GM18867 (cell line): ENCODE results near the gene RIMBP2.
"Not testable (repeated sequence)": the region's sequence is repeated elsewhere in the genome, so short reads cannot be mapped to it uniquely, and the experiment has no call there.

Experiments
- ATAC-seq: cut with Tn5 transposase; IDR thresholded peaks from one replicate; pipeline ENCODE4 v1.9.1; 2021; ENCODE audit warnings: mild to moderate bottlenecking, moderate library complexity; ENCODE audit not compliant: unreplicated experiment

RIMBP2 gene

DNA sequence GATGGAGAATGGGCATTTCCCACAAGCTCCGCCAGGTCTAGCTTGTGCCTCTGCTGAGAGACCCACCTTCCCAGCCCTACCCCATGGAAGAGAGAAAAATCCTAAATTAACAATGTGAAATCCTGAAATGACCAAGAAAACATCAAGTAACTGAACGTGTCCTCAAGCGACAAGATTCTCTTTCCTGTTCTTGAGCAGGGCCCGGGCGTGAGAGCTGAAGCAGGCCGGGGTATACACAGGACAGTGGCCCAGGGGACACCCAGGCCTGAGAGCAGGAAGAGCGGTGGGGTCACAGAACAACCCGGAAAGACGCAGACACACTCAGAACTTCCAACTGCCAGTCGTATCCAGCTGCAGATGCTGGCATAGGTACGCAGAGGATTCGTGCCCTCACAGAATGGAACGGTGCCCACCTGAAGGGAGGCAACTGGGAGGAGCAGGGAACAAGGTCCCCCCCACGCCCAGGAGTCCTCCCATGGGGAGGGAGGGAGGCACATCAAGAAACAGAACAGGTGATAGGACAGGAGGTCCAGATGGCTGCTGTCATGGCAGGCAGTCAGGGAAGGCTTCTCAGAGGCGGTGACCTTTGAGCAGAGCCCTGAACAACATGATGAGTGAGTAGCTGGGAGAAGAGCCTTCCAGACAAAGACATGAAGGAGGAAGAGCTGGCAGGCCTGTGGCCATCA is 9.1 kb downstream of the RIMBP2 start:
- no peak for ATAC-seq

DNA sequence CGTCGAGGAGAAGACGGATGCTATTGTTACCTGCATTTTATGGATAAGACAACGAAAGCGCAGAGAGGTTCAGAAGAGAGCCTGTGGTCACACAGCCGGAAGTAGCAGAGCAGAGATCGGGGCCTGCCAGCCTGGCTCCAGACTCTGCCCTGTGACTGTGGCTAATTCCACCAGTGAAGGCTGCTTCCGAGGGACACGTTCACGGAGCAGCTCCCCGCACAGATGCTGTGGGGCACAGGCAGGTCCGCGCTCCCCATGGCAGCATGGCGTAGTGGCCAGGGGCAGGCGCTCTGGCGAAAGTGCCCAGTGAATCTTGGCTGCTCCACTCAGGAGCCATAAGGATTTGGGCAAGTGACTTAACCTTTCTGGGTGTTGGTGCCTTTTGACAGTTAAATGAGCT is 9.8 kb downstream of the RIMBP2 start:
- ATAC-seq: no peak

DNA sequence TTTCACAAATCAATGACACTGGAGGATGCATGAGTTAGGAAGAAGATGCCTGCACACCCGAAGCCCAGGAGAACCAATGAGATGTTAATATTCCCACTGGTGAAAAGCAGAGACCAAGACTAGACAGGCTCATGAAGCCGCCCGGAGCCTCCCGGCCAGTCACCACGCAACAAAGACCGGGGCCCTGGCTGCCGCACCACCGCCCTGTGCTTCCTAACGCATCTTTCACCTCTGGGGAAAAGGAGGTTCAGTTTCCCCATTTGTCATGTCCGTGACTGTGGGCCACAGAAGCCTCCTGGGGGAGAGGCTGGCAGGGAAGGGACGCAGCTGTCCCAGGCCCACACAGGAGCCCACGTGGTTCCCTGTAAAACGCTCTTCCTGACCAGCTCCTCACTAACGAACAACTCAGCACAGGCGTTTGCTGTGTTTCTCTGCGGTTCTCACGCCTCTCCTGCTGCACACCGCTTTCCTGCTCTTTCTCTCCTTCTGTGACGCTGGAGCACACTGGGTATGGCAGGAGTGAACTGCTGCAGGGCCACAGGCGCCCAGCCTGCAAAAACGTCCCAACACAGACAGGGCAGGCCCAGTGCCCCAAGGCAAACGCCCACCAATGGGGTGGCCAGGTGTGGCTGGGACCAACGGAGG is 10.8 kb downstream of the RIMBP2 start:
- no peak for ATAC-seq

DNA sequence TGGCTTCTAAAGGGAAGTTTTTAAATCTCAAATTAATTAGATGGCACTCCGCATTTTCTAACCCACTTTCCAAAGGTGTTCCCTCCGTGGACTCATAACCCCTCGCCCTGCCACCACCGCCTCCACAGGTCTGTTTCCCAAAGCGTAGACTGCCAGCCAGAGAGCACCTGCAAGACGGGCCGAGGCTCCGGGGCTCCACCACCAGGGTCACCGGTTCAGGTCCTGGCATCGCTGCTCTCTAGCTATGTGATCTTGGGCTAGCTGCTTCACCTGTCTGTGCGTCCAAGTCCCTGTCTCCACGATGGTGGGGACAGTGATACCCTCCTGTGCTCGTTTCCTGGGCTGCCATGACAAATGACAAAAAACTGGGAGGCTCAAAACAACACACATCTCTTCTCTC is 11.5 kb downstream of the RIMBP2 start:
- no peak for ATAC-seq

DNA sequence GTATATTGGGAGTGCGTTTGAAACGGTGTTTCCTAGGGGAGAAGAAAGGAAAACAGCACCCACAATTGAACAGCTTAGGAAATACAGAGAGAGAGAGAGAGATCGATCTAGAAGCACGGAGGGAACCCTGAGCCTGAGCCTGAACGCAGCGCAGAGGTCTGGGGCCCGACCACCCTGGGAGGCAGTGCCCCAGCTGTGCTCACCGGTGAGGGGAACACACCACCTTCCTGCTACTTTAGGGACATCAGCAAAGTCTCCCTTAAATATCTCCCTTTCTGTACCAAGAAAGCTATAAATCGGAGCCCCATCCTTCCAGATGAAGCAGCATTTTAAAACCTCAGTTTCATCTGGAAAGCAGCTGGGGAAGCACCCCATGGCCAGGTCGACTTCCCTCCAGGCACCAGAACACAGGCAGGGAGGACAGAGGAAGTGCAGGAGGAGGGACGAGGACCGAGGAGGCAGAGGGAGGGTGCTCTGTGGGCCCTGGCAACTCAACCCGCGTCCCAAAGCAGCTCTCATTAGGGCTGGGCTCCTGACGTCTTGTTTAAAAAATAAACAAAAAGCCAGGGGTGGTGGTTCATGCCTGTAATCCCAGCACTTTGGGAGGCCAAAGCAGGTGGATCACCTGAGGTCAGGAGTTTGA is 12.2 kb downstream of the RIMBP2 start:
- ATAC-seq: no peak

DNA sequence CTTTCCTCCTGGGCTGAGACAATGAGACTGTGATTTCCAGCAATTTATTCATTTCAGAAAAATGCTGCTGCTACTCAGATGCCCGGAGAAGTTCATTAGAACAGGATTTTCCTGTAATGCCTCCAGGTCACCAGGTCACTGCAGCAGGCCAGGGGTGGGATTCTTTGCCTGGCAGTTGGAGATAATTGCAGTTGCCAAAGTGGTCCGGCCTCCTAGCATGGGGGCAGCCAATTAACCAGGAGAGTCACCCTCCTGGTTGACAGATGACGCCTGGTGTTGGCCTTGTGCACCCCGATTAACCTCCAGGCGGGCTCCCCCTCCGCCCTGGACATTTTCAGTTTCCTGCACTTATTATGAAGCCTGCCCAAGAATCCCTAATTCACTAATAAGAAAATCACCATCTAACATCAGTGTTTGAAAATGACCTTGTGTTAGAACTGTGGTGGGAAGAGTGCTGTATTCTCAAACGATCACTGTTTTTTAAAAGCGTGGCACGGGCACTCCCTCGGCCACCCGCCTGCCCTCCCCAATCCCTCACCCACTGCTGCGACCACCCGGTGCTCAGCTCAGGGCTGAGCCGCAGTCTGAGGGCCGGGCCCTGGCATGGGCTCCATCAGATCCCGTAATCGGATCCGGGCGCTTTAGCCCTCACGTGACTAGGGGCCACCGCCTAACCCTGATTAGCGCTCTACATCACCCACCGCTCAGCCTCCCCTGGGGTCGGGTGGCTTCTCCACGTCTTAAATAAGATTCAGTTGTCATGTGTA is 12.9 kb downstream of the RIMBP2 start:
- ATAC-seq: no peak

DNA sequence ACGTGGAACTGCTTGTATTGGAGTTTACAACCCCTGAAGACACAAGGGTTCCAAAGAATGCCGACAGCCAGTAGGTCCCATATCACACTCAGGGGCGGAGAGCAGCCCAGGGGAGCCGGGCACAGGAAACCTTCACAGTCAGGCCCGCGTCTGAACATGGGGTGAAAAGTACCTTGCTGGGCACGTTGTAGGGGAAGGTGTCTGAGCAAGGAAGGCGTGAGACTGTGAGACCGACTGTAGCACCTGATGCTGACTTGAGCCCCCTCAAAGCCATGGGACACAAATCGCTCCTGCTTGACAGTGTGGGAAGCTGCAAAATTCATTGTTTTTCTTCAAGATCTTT is 14.7 kb downstream of the RIMBP2 start:
- no peak for ATAC-seq

DNA sequence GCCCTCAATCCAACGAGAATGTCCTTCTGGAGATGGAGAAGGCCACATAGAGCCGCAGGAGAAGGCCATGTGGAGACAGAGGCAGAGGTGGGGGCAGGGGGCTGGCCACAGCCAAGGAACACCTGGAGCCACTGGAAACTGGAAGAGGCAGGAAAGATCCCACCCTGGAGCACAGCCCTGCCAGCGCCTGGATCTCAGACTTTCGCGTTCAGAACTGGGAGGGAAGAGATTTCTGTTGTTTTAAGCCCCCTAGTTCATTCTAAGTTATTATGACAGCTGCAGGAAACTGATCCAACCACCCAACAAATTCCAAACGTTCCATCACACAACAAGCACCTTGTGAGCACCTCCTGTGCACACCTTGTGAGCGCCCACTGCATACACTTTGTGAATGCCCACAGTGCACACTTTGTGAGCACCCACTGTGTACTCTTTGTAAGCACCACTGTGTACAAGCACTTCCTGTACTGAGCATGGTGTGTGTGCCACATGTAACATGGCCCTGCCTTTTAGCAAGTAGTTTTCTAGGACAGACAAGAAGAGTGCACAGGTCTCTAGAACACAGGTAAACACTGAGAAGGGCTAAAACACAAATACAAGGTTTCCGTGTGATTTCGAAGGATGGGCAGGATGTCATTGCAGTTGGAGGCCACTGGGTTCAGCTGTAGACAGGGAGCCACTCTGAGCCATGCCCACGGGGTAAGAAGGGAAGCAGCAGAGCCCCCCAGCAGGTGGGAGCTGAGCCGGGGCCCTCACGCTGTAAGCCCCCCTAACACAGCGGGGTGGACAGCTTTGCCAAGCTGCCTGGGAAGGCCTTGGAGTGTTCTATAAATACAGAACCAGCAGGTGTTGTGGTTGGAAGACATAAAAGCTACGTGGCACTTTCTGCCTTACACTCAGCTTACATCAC is 15.4 kb downstream of the RIMBP2 start:
- no peak for ATAC-seq

DNA sequence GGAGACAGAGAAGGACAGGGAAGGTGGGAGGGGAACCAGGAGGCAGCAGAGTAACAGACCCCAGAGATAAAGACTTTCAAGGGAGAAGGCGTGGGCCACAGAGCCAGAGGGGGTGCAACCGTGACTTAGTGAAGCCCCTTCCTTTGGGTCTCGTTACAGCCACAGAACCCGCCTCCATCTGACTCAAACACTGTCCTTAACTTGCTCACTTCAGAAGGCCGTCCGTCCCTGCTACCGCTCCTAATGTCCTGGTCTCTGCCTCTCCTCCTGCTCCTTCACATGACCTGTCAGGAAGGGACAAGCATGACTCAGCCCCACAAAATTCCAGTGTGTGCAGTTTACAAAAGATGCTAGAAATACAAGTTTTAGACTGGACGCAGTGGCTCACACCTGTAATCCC is 18.0 kb downstream of the RIMBP2 start:
- no peak for ATAC-seq

DNA sequence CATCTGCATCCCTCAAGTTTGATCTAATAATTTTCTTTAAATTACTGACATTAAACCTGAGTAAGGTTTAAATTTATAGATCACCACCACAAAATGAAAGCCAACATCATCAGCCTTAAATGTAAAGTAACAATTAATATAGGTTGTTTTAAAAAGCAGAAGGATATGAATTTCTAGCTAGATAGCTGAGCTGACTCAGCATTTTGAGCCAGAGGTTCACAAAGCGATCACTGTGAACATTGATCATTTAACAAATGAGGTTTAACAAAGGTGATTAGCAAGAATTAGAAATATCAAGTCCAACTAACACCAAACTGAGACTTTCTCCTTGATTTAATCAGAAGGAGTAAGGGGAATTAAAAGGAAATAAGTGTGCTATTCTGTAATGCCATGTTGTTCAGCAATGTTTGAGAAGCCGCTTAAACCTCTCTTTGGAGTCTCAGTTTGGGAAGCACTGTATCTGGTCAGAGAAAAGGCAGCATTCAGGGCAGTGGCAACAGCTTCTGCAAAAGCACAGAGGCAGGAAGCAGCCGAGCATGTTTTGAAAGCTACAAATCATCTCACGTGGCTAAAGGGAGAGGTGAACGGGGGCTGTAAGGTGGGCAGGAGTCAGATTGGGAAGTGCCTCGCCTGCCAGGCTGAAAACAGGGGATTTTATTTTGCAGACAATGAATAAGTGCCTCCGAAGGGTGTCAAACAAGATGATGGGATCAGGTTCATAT is 19.6 kb downstream of the RIMBP2 start:
- no peak for ATAC-seq

DNA sequence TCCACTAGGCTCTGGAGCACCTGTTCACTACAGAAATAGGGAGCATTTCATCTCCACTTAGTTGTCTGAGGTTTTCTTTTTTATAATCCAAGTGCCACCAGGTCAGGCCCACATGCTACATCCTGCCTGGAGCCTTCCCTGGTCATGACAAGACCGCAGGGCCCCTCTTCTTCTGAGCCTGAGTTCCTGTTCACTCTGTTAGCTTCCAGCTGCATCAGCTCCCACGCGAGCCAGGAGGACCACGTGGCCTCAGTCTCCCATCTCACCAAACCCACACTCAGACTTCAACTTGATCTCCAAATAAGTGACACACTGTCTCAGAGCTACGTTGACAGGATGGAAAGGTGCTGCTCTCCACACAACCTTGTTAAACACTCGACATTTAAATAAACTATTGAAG is 21.0 kb downstream of the RIMBP2 start:
- no peak for ATAC-seq

DNA sequence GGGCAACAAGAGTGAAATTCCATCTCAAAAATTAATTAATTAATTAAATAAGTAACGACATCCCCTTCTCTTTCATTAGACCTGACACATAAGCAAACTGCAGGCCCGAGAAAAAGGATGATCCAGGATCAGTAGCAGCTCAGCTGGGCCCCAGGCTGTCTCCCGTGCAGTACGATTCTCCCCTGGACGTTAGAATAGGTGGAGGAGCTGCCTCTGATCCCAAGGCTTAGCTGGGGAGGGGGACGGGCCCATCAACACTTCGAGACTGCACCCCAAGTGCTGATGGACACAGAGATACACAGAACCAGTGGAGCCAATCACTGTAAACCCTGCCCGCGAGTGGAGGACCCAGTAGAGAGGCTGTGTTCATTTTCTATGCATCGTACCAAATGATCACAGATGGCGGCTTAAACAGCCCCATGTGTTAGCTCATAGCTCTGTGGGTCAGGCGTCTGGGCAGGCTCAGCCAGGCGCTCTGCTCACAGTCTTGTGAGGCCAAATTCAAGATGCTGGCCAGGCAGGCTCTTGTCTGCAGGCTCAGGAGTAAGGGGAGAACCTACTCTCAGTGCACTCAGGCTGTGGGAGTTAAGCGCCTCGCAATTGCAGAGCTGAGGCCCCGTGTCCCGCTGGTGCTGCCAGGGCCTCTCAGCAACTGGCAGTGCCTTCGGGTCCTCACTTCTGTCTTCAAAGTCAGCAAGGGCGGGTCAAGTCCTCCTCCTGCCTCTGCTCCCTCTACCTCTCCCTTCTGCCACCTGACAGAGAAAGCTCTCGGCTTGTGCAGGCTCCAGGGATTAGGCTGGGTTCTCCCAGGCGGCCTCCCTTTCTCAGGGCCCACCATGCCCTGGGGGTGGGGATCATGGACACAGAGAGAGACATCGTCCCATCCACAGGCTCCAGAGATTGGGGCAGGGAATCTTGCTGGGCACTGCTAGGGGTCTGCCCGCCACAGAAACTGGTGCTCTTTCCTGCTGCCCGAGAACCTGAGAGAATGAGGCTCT is 26.4 kb downstream of the RIMBP2 start:
- ATAC-seq: no peak

DNA sequence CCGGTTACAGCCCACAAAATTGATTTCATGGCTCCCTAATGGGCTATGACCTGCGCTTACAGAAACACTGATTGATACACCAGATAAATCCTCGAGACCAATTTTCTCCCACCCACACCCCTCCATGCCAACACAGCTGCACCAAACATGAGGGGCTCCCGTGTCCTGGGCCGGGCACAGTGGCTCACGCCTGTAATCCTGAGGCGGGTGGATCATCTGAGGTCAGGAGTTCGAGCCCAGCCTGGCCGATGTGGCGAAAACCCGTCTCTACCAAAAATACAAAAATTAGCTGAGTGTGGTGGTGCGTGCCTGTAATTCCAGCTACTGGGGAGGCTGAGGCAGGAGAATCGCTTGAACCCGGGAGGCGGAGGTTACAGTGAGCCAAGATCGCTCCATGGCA is 27.1 kb downstream of the RIMBP2 start:
- ATAC-seq: not testable (repeated sequence)

DNA sequence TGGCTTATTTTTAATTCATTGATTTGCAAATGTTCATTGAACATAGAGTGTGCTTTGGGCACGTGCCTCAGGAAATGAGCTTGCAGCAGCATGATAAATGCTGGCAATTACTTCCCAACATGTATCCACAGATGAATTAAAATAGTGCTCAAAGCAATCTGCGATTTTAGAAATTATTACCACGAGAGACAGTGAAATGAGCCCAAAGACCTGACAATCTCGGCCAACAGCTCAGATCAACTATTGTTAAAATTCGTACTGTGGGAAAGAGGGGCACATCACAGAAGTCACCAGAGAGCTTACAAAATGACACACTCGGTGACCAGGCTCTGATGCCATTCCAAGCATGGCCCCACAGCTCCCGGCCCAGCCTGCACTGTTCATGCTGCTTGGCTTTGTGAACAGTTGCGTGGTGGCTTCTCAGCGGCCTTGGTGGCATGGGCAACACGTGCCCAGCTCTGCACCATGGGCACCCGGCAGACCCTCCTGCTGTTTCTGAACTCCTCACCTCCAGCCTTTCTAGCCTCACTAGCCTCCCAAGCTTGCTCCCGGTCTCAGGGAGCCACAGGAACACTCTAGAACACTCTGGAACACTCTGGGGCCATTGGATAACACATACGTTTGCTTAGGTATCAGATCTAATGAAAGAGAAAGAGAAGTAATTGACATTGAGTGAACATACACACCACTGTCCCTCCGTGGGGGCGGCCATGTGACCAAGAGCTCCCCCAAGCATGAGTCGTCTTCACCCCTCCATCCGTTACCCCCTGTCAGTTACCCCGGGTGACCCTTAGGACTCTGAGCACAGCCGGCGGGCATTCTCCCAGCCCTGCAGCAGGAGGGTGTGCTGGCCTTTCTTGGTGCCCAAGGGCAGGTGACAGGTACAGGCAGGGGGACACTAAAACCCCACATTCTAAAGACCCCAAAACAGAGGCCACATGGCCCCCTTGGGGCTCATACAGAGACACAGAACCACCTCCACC is 28.0 kb downstream of the RIMBP2 start:
- no peak for ATAC-seq

DNA sequence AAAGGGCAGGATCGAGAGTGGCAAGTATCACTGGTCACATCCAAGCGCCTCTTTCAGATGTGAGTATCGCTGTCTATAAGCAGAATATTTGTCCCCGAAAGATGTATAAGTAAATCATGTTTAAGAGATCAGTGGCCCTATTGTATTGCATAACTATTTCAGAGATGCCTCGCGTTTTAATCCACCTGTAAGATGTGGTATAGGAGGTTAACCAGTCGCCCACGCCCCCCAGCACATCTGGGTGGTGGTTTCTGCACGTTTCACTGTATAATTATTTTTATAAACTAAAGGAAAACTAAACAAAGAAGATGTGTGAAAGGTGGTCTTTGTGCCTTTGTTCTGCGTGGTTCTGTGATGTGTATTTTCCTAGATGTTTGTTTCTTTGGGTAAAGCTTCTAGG is 28.9 kb downstream of the RIMBP2 start:
- ATAC-seq: no peak

DNA sequence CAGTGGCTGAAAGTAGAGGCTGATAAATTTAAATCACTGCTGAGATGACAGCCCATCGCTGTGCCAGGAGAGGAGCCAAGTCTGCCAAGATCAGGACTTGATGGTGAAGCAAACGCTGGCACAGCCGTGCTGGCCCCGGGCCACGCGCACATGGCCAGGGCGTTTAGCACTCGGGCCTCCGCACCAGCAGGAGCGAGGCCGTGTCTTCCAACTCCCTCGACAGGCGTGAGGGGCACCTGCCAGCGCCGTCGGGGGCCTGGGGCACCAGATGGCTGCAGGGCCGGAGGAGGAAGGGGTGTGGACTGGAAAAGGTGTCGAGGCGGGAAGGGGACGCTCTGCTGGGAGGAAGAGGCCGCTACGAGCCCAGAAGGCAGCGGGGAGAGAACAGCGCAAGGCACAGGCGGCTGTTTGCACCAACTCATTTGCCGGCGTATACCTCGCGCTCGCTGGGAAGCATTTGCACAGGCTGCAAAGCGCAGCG is 29.5 kb downstream of the RIMBP2 start:
- no peak for ATAC-seq

DNA sequence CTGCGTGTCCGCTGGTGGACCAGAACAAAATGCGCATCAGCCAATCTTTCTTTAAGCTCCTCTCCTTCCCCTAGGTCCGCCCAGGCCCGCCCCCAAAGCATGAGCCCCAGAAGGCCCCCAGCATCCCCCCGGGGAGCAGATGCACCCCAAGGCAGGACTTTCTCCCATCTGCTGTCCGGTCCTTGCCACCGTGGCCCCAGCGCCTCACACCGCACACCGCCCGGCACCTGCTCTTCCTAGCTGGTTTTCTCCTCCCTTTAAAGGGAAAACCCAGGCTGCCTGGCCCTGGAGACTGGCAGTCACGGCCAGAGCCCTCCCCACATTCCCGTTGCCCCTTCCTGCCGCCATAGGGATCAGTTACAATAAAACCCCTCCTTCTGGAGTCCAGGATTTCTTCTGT is 30.2 kb downstream of the RIMBP2 start:
- ATAC-seq: no peak
